Fibroblast of villous mesenchyme (primary cell): ENCODE data around the gene XK. TPM values are rescaled to one million over a fixed set of nuclear protein-coding genes. Genes with fewer than 3 reads are reported as not detected.
"Not testable (repeated sequence)": the region's sequence is repeated elsewhere in the genome, so short reads cannot be mapped to it uniquely, and the experiment has no call there.

Experiments
- DNase-seq: peaks from one replicate; pipeline ENCODE4 v3.0.0-alpha.2; 2010; ENCODE audit warnings: low read depth
- H3K4me3 ChIP-seq: 2 replicates; pipeline ENCODE4 v1.5.1; 2011; ENCODE audit warnings: low read depth, mild to moderate bottlenecking, low read length
- total RNA-seq: library from RNA; depleted of rRNA; stranded (reverse); fragments of >200 nt; gene quantifications from 2 replicates; pipeline ENCODE4 v1.2.3, GENCODE V29; 2012
- TF ChIP-seq, protein P1 (sequence below): IDR thresholded peaks from 2 replicates; pipeline ENCODE4 v1.5.1; 2012; ENCODE audit warnings: low read depth, mild to moderate bottlenecking, low read length; ENCODE audit not compliant: insufficient read depth

The XK gene
- total RNA-seq, 1 donor: 0.86 TPM

DNA sequence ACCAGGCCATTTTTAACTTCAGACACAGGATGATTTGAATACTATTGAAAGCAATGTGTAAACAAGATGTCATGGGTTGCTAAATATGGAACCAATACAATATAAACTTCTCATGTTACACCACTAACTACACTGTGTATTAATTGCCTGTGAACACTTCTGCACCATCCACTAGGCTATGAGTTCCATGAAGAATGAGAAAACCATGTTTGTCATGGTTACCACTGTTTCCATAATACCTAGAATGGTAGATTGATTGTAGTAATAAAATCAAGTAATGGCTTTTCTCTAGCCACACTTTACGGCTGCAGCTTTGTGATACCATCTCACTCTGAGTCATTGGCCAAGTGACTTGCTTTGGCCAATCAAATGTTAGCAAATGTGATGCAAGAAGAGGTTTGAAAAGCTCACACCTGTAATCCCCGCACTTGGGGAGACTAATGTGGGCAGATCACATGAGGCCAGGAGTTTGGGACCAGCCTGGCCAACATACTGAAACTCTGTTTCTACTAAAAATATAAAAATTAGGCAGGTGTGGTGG is 74.4 kb downstream of the XK start:
- DNase-seq: no peak
- TF ChIP-seq, protein P1, sequence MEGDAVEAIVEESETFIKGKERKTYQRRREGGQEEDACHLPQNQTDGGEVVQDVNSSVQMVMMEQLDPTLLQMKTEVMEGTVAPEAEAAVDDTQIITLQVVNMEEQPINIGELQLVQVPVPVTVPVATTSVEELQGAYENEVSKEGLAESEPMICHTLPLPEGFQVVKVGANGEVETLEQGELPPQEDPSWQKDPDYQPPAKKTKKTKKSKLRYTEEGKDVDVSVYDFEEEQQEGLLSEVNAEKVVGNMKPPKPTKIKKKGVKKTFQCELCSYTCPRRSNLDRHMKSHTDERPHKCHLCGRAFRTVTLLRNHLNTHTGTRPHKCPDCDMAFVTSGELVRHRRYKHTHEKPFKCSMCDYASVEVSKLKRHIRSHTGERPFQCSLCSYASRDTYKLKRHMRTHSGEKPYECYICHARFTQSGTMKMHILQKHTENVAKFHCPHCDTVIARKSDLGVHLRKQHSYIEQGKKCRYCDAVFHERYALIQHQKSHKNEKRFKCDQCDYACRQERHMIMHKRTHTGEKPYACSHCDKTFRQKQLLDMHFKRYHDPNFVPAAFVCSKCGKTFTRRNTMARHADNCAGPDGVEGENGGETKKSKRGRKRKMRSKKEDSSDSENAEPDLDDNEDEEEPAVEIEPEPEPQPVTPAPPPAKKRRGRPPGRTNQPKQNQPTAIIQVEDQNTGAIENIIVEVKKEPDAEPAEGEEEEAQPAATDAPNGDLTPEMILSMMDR: no peak
- H3K4me3 ChIP-seq: no peak overlapping the region

DNA sequence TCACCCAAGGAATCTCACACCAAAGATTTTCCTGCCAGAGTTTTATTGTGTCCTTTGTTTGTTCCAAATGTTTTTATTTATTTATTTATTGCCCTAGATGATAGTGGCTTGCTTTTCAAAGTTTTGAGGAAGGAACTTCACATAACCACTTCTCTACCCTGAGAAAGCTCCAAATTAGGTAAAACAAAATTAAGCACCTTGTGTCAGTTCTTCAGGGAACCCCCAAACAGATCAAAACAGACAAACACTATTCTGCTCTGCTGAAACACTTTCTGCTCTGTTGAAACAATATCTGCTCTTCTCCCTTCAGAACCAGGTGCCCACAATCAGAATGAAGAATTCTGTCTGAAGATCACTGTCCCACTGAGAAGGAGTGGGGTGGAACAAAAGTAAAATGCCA is 77.8 kb downstream of the XK start:
- TF ChIP-seq, protein P1: no peak
- DNase-seq: no peak
- no peak overlapping the region for H3K4me3 ChIP-seq

DNA sequence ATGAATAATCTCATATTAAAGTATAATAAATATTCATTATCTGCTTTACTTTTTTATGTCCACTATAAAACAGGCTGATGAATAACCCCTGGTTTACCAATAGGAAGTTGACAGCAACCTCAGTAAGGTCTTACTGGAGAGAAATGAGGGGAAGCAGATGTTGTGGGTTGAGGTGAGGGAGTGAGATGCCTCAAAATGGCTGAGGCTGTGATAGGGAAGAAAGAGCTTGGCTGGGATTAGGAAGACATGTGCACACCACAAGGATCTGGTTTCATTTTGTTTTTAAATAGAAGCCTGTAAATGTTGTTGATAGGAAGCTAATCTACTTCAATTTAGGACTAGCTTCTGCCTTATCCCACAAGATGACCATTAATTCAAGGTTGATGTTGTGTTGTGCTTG is 79.9 kb downstream of the XK start:
- no peak for DNase-seq
- H3K4me3 ChIP-seq: no peak overlapping the region
- TF ChIP-seq, protein P1: no peak

DNA sequence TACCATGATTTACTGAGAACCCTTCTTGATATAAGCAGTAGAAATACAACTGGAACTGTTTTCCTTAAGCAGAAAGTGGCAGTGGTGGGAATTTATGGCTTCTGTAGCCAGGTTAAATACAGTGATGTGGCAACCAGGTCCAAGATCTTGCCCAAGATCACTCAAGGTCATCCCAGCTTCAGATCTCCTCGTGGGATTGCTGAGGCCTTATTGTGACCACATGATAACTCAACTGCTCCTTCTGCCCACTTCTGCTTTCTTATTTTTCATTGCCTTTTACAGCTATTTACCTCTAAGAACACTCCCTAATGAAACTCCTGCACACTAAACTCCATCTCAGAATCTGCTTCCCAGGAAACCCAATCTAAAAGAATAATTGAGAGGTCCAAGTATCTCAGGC is 81.8 kb downstream of the XK start:
- TF ChIP-seq, protein P1: no peak
- H3K4me3 ChIP-seq: no peak overlapping the region
- DNase-seq: no peak

DNA sequence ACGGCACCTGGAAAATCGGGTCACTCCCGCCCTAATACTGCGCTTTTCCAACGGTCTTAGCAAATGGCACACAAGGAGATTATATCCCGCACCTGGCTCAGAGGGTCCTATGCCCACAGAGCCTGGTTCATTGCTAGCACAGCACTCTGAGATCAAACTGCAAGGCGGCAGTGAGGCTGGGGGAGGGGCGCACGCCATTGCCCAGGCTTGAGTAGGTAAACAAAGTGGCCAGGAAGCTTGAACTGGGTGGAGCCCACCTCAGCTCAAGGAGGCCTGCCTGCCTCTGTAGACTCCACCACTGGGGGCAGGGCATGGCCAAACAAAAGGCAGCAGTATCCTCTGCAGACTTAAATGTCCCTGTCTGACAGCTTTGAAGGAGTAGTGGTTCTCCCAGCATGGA is 83.3 kb downstream of the XK start:
- not testable (repeated sequence) for DNase-seq, H3K4me3 ChIP-seq

DNA sequence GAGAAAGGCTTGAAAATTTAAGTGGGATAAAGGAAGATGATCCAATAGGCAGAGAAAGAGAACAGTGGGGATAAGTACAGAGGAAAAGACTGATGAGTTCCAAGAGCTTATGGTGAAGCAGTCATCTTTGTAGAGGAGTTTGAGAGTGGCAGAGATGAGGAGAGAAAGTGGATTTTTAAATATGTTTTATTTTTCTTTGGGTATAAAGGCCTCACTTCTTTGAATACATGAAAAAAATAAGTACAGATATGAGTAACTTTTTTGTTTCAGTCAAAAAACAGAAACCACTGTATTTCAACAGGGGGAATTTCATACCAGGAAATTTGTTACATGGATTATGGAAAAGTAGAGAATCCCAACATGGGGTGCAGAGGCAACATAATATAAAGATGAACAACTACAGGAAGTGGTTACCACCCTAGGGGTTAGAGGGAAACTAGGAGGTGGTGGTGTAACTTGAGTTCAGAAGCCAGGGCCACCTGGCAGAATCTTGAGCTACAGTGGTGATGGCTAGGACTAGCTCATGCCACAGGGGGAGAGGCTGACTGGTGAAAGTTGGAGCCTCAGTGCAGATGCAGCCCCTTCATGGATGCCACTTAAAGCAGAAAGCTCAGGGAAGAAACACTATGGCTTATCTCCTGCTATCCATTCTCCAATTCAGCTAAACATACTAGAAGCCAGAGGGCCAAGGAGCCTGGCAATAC is 90.8 kb downstream of the XK start:
- no peak for DNase-seq
- TF ChIP-seq, protein P1: no peak
- H3K4me3 ChIP-seq: no peak overlapping the region

DNA sequence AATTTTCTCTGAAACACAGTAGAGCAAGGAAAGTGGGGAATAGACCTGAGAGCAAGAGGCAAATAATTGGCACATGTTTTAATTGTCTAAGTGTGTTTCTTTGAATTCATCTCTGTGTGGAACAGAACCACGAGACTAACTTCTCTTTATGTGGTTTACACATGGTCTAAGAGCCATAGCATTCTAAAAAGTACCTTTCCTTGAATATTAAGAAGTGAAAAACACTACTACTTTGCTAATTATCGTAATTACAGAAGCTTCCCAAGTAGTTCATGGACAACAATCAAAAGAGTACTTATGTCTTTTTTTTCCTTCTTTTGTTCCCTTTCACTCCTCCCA is 91.4 kb downstream of the XK start:
- no peak overlapping the region for H3K4me3 ChIP-seq
- TF ChIP-seq, protein P1: no peak
- DNase-seq: no peak
